GM10266 (cell line): ENCODE measurements around the gene ARSA.
"Not testable (repeated sequence)": the region's sequence is repeated elsewhere in the genome, so short reads cannot be mapped to it uniquely, and the experiment has no call there.

Experiments
- DNase-seq: peaks from one replicate; pipeline ENCODE4 v3.0.0; 2012; ENCODE audit errors: extremely low spot score
- TF ChIP-seq, protein P1 (sequence below): IDR thresholded peaks from 2 replicates; pipeline ENCODE4 v1.5.1; 2012; ENCODE audit warnings: mild to moderate bottlenecking, low read depth; ENCODE audit not compliant: control insufficient read depth, insufficient read depth; ENCODE audit errors: missing control alignments

The ARSA gene

GRCh38 chr22:50622723-50623327 is 5.1 kb downstream of the ARSA start:
- no peak for DNase-seq
- TF ChIP-seq, protein P1, sequence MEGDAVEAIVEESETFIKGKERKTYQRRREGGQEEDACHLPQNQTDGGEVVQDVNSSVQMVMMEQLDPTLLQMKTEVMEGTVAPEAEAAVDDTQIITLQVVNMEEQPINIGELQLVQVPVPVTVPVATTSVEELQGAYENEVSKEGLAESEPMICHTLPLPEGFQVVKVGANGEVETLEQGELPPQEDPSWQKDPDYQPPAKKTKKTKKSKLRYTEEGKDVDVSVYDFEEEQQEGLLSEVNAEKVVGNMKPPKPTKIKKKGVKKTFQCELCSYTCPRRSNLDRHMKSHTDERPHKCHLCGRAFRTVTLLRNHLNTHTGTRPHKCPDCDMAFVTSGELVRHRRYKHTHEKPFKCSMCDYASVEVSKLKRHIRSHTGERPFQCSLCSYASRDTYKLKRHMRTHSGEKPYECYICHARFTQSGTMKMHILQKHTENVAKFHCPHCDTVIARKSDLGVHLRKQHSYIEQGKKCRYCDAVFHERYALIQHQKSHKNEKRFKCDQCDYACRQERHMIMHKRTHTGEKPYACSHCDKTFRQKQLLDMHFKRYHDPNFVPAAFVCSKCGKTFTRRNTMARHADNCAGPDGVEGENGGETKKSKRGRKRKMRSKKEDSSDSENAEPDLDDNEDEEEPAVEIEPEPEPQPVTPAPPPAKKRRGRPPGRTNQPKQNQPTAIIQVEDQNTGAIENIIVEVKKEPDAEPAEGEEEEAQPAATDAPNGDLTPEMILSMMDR: no peak

DNA sequence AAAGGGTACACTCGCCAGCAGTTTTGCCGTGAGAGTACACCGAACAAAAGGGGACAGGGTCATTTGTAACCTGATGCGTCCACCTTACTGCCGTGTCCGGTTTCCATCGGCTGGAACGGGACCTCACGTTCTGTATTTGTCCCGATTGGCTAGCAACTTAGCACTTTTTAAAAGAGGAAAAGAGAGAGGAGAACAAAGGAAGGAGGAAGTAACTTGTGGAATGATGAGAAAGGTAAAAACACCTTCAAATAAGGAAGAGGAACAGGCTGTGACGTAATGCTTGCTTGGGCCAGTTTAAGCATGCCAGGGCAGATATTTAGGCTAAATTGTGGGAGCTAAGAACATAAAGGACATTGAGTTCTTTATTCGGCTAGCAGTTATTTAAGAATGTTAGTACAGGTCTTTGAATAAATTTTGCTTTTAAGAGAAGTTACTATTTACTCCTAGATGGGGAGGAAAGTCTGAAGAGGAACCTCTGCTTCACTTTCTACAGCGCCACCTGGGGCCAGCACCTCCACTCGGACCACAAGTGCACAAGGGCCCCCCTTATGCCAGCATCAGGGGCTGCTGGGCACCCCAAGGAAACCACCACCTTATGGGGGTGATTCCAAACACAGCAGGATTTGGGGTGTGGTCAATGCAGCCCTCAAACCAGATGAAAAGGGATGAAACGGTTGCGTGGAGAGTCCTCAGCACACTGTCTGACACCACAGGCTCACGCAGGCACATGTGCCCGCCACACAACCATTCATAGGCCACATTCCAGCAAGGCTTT is 5.8 kb downstream of the ARSA start:
- peak; percentile 36 for DNase-seq
- TF ChIP-seq, protein P1: peak; percentile 65

DNA sequence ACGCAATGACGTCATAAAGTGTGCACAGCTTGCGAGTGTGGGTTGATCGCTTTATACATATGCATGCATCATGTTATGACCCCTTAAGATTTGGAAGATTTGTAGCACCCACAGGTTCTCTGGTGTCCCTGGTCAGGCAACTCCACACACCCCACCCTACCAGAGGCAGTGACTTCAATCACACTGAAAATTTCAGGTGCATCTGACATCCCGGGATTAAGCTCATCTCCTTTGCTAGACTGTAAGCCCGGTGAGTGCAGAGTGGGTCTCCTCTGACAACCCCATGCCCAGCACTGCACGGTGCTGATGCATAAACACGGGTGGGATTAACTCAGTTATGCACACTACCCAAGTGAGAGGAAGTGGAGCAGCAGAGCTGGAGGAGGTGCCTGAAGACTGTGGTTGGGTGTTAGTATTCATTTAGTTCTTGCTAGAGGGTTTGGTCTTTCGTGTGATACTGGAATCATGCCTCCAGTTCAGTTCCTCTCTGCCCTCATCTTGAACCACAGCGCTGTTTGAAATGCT is 6.5 kb downstream of the ARSA start:
- DNase-seq: peak; percentile 69
- TF ChIP-seq, protein P1: no peak

GRCh38 chr22:50620593-50621355 is 7.2 kb downstream of the ARSA start:
- peak; percentile 89 for DNase-seq
- TF ChIP-seq, protein P1: no peak

DNA sequence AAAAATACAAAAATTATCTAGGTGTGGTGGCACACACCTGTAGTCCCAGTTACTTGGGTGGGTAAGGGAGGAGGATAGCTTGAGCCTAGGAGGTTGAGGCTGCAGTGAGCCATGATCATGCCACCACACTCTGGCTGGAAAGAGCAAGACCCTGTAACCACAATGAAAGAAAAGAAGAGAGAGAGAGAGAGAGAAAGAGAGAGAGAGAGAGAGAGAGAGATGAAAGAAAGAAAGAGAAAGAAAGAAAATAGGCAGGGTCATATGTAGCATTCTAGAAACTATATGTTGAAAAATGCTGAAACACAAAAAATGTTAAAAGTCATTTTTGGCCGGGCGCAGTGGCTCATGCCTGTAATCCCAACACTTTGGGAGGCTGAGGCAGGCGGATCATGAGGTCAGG is 13.7 kb downstream of the ARSA start:
- not testable (repeated sequence) for DNase-seq

- no peak for DNase-seq
- TF ChIP-seq, protein P1: no peak
These were observed 14.5 kb downstream of the ARSA start for GRCh38 chr22:50613291-50613981.

- TF ChIP-seq, protein P1: no peak
- no peak for DNase-seq
These were observed 15.3 kb downstream of the ARSA start for GRCh38 chr22:50612528-50613221.
